Fibroblast of lung (primary cell): Measurements from ENCODE around the gene ANKRD13D. TPM values are rescaled to one million over a fixed set of nuclear protein-coding genes. Genes with fewer than 3 reads are reported as not detected.

Experiments used
- DNase-seq, 2 donors: peaks; one replicate each; pipeline versions ENCODE4 v3.0.0 to v3.0.0-alpha.2; 2010; ENCODE audit warnings: low read depth in 2 of 2
- H2AFZ ChIP-seq: 2 replicates; pipeline ENCODE4 v1.5.1; 2012; ENCODE audit warnings: low read length, control low read depth, inconsistent platforms
- H3K27ac ChIP-seq: 2 replicates; pipeline ENCODE4 v1.5.1; 2011; ENCODE audit warnings: low read length, control low read depth; ENCODE audit not compliant: insufficient read depth
- H3K27me3 ChIP-seq: 2 replicates; pipeline ENCODE4 v1.5.1; 2011; ENCODE audit warnings: mild to moderate bottlenecking, low read length; ENCODE audit not compliant: control insufficient read depth, insufficient read depth
- H3K36me3 ChIP-seq: 2 replicates; pipeline ENCODE4 v1.5.1; 2011; ENCODE audit warnings: low read length; ENCODE audit not compliant: control insufficient read depth, insufficient read depth
- H3K4me1 ChIP-seq: 2 replicates; pipeline ENCODE4 v1.5.1; 2011; ENCODE audit warnings: low read length; ENCODE audit not compliant: control insufficient read depth, insufficient read depth; ENCODE audit errors: extremely low read depth
- H3K4me2 ChIP-seq: 2 replicates; pipeline ENCODE4 v1.5.1; 2011; ENCODE audit warnings: low read length, control low read depth; ENCODE audit not compliant: insufficient read depth; ENCODE audit errors: extremely low read depth
- H3K4me3 ChIP-seq, 4 experiments: fragments of 200-600 bp in 1 of 4; sonication (generic) in 1 of 4; replicated peaks in 1 of 4; 2 replicates each; pipeline ENCODE4 v1.5.1; 2011 to 2016; ENCODE audit warnings: low read length in 4 of 4, low read depth in 3 of 4, mild to moderate bottlenecking in 3 of 4, control low read depth in 2 of 4, inconsistent platforms in 1 of 4, mixed read lengths in 1 of 4; ENCODE audit not compliant: insufficient read depth in 1 of 4; ENCODE audit errors: control extremely low read depth in 1 of 4
- H3K79me2 ChIP-seq: 2 replicates; pipeline ENCODE4 v1.5.1; 2012; ENCODE audit warnings: mild to moderate bottlenecking, low read length, inconsistent platforms; ENCODE audit not compliant: control insufficient read depth, insufficient read depth
- H3K9ac ChIP-seq: 2 replicates; pipeline ENCODE4 v1.5.1; 2011; ENCODE audit warnings: mild to moderate bottlenecking, low read length, control low read depth; ENCODE audit not compliant: insufficient read depth
- H3K9me3 ChIP-seq: 2 replicates; pipeline ENCODE4 v1.5.1; 2012; ENCODE audit warnings: low read depth, low read length; ENCODE audit not compliant: control insufficient read depth, insufficient read depth
- H4K20me1 ChIP-seq: 2 replicates; pipeline ENCODE4 v1.5.1; 2011; ENCODE audit warnings: low read length; ENCODE audit not compliant: control insufficient read depth, insufficient read depth; ENCODE audit errors: extremely low read depth
- EZH2 ChIP-seq: IDR thresholded peaks from 2 replicates; pipeline ENCODE4 v1.5.1; 2012; ENCODE audit warnings: low read length, control low read depth, mild to moderate bottlenecking; ENCODE audit errors: missing control alignments
- polyA plus RNA-seq, 2 donors: library from polyadenylated mRNA; depleted of rRNA in 1 of 2; stranded (reverse) in 1 of 2; unstranded in 1 of 2; fragments of >200 nt; gene quantifications; 2 replicates each; pipeline ENCODE4 v1.2.1, GENCODE V29; 2011 to 2012; ENCODE audit warnings: missing spikeins in 1 of 2
- total RNA-seq: library from RNA; depleted of rRNA; stranded (reverse); fragments of >200 nt; gene quantifications from 2 replicates; pipeline ENCODE4 v1.2.1, GENCODE V29; 2014
- TF ChIP-seq, protein P1 (sequence below), 2 donors: IDR thresholded peaks in 1 of 2; conservative IDR thresholded peaks in 1 of 2; 1 replicate in 1 of 2; 2 replicates in 1 of 2; pipeline ENCODE4 v1.5.1; 2011 to 2012; ENCODE audit warnings: low read length in 2 of 2, control low read depth in 1 of 2, inconsistent platforms in 1 of 2, low read depth in 1 of 2, mild to moderate bottlenecking in 1 of 2

The ANKRD13D gene
- total and polyA plus RNA-seq, 2 donors (not counting 1 experiment from before 2014, with no cell fraction given) = 11.5 to 45.4 TPM

DNA sequence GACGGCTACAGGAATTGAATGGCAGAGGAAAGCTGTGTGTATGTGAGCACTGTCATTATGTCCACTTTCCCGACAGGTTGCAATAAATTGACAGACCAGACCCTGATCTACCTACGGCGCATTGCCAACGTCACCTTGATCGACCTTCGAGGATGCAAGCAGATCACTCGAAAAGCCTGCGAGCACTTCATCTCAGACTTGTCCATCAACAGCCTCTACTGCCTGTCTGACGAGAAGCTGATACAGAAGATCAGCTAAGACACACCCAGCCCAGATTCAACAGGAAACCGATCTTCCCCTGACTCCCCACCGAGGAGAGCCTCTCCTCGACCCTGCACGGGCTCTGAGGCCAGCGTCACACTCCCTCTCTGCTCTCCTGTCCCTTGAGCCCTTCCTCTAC lies 34.3 kb upstream of the ANKRD13D start:
- H3K4me2 ChIP-seq = no peak overlapping the region
- no peak overlapping the region for H2AFZ ChIP-seq
- H3K27me3 ChIP-seq = no peaks in the 10 kb centered on the region
- TF ChIP-seq, protein P1, sequence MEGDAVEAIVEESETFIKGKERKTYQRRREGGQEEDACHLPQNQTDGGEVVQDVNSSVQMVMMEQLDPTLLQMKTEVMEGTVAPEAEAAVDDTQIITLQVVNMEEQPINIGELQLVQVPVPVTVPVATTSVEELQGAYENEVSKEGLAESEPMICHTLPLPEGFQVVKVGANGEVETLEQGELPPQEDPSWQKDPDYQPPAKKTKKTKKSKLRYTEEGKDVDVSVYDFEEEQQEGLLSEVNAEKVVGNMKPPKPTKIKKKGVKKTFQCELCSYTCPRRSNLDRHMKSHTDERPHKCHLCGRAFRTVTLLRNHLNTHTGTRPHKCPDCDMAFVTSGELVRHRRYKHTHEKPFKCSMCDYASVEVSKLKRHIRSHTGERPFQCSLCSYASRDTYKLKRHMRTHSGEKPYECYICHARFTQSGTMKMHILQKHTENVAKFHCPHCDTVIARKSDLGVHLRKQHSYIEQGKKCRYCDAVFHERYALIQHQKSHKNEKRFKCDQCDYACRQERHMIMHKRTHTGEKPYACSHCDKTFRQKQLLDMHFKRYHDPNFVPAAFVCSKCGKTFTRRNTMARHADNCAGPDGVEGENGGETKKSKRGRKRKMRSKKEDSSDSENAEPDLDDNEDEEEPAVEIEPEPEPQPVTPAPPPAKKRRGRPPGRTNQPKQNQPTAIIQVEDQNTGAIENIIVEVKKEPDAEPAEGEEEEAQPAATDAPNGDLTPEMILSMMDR (conservative IDR thresholded peaks at IDR 0.05 in 1 of 2, IDR thresholded peaks at IDR 0.05 in 1 of 2; ENCODE audit: low read depth in 1 of 2, low read length in 2 of 2) = no peak
- TF ChIP-seq EZH2 = no peak
- no peaks in the 10 kb centered on the region for H4K20me1 ChIP-seq
- H3K36me3 ChIP-seq = peaks cover 44% of the 10 kb centered on the region
- no peak overlapping the region for H3K27ac ChIP-seq
- no peak overlapping the region for H3K9ac ChIP-seq
- H3K4me1 ChIP-seq = no peaks in the 10 kb centered on the region
- no peaks in the 10 kb centered on the region for H3K9me3 ChIP-seq
- no peaks in the 10 kb centered on the region for H3K79me2 ChIP-seq
- no peak overlapping the region for H3K4me3 ChIP-seq
- DNase-seq = no peak

DNA sequence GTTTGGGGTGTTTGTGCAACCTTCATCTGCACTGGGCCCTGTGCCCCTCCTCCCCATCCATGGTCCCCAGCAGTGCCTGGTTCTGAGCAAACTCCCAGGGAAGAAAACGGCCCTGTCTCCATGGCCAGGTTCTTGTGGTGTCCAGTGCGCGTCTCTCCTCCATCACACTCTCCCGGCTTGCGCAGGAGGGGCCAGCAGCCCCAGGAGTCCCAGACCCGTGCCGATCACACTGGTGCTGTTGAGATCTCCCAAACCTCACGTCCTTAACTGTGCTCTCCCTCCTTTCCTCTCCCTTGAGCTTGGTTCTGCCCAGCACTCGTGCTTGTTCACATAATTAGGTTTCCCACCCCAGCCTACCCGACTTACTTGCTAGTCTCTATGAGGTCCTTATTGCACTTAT lies 33.8 kb upstream of the ANKRD13D start:
- Histone ChIP-seq H3K36me3 (peaks cover 39% of the 10 kb centered on the region), H3K9me3 (no peaks in the 10 kb centered on the region), H3K27ac (no peak overlapping the region), H3K4me2 (no peak overlapping the region), H4K20me1 (no peaks in the 10 kb centered on the region), H3K27me3 (no peaks in the 10 kb centered on the region), H3K4me3 (no peak overlapping the region), H3K9ac (no peak overlapping the region), H3K4me1 (no peaks in the 10 kb centered on the region), H2AFZ (no peak overlapping the region), H3K79me2 (no peaks in the 10 kb centered on the region)
- TF ChIP-seq, protein P1 (conservative IDR thresholded peaks at IDR 0.05 in 1 of 2, IDR thresholded peaks at IDR 0.05 in 1 of 2; ENCODE audit: low read depth in 1 of 2, low read length in 2 of 2) = no peak
- no peak for TF ChIP-seq EZH2
- no peak for DNase-seq

DNA sequence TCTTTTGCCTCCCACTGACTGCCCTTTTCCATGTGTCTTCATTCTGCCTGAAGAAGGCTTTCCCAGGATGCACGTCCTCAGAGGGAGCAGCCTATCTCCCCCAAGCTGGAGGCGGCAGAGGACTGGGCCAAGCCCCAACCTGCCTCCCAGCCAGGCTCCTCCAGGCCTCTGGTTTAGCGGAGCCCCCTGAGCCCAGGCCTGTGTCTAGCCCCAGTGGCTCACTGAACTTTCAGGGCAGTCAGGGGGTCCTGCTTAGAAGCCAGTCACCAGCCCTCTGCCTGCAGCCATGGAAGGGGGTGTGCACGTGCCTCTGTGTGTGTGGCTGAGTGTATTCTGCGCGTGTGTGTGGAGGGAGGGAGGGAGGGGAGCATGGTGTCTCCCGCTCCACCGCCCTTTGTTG lies 33.2 kb upstream of the ANKRD13D start:
- no peaks in the 10 kb centered on the region for H3K27me3 ChIP-seq
- no peak overlapping the region for H3K9ac ChIP-seq
- H3K4me3 ChIP-seq = no peak overlapping the region
- H3K36me3 ChIP-seq = peaks cover 35% of the 10 kb centered on the region
- H3K4me2 ChIP-seq = no peak overlapping the region
- no peaks in the 10 kb centered on the region for H3K9me3 ChIP-seq
- H3K79me2 ChIP-seq = no peaks in the 10 kb centered on the region
- H2AFZ ChIP-seq = no peak overlapping the region
- H3K4me1 ChIP-seq = no peaks in the 10 kb centered on the region
- no peak for DNase-seq
- H4K20me1 ChIP-seq = no peaks in the 10 kb centered on the region
- no peak for TF ChIP-seq EZH2
- TF ChIP-seq, protein P1 (conservative IDR thresholded peaks at IDR 0.05 in 1 of 2, IDR thresholded peaks at IDR 0.05 in 1 of 2; ENCODE audit: low read depth in 1 of 2, low read length in 2 of 2) = no peak
- H3K27ac ChIP-seq = no peak overlapping the region
